Measurements from ENCODE around the gene SPATA2. TPM values are rescaled to one million over a fixed set of nuclear protein-coding genes. Genes with fewer than 3 reads are reported as not detected.

The SPATA2 gene
- total and polyA plus RNA-seq, 2 of the 13 experiments (the other 11 are each of a cell fraction or from before 2014, with no cell fraction given): 3.2 to 8.7 TPM

DNA sequence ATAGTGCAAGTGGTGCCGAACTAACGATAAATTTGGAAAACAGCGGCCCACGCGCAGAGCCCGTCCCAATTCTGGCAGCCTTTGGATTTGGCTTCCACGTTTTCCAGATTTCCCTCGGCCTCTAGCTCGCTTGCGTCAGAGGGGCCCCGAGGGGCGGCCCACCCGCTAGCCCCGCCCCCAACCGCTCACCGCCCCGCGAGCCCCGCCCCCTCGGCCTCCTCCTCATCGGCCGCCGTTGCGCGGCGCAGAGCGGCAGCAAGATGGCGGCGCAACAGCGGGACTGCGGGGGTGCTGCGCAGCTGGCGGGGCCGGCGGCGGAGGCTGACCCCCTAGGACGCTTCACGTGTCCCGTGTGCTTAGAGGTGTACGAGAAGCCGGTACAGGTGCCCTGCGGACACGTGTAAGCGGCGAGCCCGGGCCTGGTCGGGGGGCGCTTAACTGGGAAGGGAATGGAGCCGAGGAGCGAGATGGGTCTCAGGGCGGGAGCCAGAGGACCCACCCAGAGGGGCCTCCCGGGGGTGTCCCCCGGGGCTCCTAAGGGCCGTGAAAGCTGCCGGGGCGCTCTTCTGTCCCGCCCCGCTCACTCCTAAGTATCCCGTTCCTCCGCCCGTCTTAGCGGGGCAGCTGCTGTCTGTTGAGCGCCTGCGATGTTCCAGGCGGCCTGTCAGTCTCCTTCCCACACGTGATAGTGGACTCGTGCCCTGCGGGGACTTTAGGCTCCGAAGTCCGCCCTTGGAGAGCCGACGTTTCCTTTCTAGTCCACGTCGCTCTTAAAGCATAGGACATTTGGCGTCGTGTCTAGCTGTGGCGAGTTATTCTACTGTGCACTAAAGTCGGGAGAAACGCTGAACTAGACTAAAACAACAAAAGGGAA lies 21.1 kb upstream of the SPATA2 start, which contains the start of gene RNF114 (continued):
- TF ChIP-seq YEATS2 (CRISPR knock-in tag; IDR thresholded peaks at IDR 0.05; ENCODE audit: borderline replicate concordance) (0 out of 2 replicates have a peak, but pooled peaks have one; percentile 26), ZNF749 (CRISPR knock-in tag; IDR thresholded peaks at IDR 0.05; ENCODE audit: borderline replicate concordance) (no peak; the same call in 1 of the 2 replicates), ZFY (CRISPR knock-in tag; IDR thresholded peaks at IDR 0.05) (peak; percentile 89), MTF1 (CRISPR knock-in tag; IDR thresholded peaks at IDR 0.05) (no peak), ZNF263 (CRISPR knock-in tag; IDR thresholded peaks at IDR 0.05) (no peak), DR1 (CRISPR knock-in tag; IDR thresholded peaks at IDR 0.05) (no peak; the same call in 1 of the 2 replicates), MYNN (CRISPR knock-in tag; IDR thresholded peaks at IDR 0.05; ENCODE audit: low read depth) (peak; percentile 70; the same call in 1 of the 2 replicates), ZNF550 (CRISPR knock-in tag; IDR thresholded peaks at IDR 0.05; ENCODE audit: borderline replicate concordance) (peak; percentile 75), SMAD3 (CRISPR knock-in tag; IDR thresholded peaks at IDR 0.05) (no peak; the same call in 1 of the 2 replicates), PCBP1 (IDR thresholded peaks at IDR 0.05; ENCODE audit: borderline replicate concordance, low read depth, low read length) (0 out of 2 replicates have a peak, but pooled peaks have one; percentile 30), PAX8 (CRISPR knock-in tag; IDR thresholded peaks at IDR 0.05; ENCODE audit: borderline replicate concordance) (no peak), POLR2A (IDR thresholded peaks at IDR 0.05; ENCODE audit: insufficient read depth in 1 of 2, low read depth in 2 of 2, low read length in 2 of 2) (peak; percentile 87 to 99), SOX6 (IDR thresholded peaks at IDR 0.05) (no peak), SOX6 (CRISPR knock-in tag; IDR thresholded peaks at IDR 0.05) (peak; percentile 40; the same call in 1 of the 2 replicates), MED8 (CRISPR knock-in tag; IDR thresholded peaks at IDR 0.05; ENCODE audit: insufficient replicate concordance) (peak; percentile 69), ZNF282 (IDR thresholded peaks at IDR 0.05; ENCODE audit: partially characterized antibody) (no peak), ZNF256 (CRISPR knock-in tag; conservative IDR thresholded peaks at IDR 0.05) (peak; percentile 45; the same call in 1 of the 2 replicates), ZNF468 (CRISPR knock-in tag; IDR thresholded peaks at IDR 0.05) (no peak), HDAC1 (CRISPR knock-in tag; IDR thresholded peaks at IDR 0.05) (peak; percentile 93)
- TF ChIP-seq, protein P1, sequence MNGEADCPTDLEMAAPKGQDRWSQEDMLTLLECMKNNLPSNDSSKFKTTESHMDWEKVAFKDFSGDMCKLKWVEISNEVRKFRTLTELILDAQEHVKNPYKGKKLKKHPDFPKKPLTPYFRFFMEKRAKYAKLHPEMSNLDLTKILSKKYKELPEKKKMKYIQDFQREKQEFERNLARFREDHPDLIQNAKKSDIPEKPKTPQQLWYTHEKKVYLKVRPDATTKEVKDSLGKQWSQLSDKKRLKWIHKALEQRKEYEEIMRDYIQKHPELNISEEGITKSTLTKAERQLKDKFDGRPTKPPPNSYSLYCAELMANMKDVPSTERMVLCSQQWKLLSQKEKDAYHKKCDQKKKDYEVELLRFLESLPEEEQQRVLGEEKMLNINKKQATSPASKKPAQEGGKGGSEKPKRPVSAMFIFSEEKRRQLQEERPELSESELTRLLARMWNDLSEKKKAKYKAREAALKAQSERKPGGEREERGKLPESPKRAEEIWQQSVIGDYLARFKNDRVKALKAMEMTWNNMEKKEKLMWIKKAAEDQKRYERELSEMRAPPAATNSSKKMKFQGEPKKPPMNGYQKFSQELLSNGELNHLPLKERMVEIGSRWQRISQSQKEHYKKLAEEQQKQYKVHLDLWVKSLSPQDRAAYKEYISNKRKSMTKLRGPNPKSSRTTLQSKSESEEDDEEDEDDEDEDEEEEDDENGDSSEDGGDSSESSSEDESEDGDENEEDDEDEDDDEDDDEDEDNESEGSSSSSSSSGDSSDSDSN (CRISPR knock-in tag; IDR thresholded peaks at IDR 0.05): peak; percentile 65; the same call in 1 of the 2 replicates
- TF ChIP-seq, protein P2, sequence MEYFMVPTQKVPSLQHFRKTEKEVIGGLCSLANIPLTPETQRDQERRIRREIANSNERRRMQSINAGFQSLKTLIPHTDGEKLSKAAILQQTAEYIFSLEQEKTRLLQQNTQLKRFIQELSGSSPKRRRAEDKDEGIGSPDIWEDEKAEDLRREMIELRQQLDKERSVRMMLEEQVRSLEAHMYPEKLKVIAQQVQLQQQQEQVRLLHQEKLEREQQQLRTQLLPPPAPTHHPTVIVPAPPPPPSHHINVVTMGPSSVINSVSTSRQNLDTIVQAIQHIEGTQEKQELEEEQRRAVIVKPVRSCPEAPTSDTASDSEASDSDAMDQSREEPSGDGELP (IDR thresholded peaks at IDR 0.05; ENCODE audit: borderline replicate concordance, low read depth): 0 out of 2 replicates have a peak, but pooled peaks have one; percentile 53
- TF ChIP-seq, protein P3, sequence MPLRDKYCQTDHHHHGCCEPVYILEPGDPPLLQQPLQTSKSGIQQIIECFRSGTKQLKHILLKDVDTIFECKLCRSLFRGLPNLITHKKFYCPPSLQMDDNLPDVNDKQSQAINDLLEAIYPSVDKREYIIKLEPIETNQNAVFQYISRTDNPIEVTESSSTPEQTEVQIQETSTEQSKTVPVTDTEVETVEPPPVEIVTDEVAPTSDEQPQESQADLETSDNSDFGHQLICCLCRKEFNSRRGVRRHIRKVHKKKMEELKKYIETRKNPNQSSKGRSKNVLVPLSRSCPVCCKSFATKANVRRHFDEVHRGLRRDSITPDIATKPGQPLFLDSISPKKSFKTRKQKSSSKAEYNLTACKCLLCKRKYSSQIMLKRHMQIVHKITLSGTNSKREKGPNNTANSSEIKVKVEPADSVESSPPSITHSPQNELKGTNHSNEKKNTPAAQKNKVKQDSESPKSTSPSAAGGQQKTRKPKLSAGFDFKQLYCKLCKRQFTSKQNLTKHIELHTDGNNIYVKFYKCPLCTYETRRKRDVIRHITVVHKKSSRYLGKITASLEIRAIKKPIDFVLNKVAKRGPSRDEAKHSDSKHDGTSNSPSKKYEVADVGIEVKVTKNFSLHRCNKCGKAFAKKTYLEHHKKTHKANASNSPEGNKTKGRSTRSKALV (CRISPR knock-in tag; IDR thresholded peaks at IDR 0.05): no peak
- TF ChIP-seq, protein P4, sequence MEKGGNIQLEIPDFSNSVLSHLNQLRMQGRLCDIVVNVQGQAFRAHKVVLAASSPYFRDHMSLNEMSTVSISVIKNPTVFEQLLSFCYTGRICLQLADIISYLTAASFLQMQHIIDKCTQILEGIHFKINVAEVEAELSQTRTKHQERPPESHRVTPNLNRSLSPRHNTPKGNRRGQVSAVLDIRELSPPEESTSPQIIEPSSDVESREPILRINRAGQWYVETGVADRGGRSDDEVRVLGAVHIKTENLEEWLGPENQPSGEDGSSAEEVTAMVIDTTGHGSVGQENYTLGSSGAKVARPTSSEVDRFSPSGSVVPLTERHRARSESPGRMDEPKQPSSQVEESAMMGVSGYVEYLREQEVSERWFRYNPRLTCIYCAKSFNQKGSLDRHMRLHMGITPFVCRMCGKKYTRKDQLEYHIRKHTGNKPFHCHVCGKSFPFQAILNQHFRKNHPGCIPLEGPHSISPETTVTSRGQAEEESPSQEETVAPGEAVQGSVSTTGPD (CRISPR knock-in tag; IDR thresholded peaks at IDR 0.05): no peak; the same call in 1 of the 2 replicates

Data from HepG2 (cell line).